DMS153 (cell line): Measurements from ENCODE around the gene PMEL.
A peak's percentile ranks its signal among the peaks of the same experiment; 100 is the strongest.
"Not testable (repeated sequence)": the region's sequence is repeated elsewhere in the genome, so short reads cannot be mapped to it uniquely, and the experiment has no call there.

Experiments
- DNase-seq: peaks from one replicate; lab custom pipeline; 2025; lab: John Stamatoyannopoulos, UW

The PMEL gene

GRCh38 chr12:55983232-55983842, 17.5 kb upstream of the PMEL start:
- DNase-seq = no peak

GRCh38 chr12:55982319-55982936, 16.6 kb upstream of the PMEL start:
- no peak for DNase-seq

GRCh38 chr12:55981882-55982281, 16.0 kb upstream of the PMEL start:
- DNase-seq = not testable (repeated sequence)

- DNase-seq = no peak
Measured at GRCh38 chr12:55979069-55979468, 13.2 kb upstream of the PMEL start.

GRCh38 chr12:55978393-55978792, 12.6 kb upstream of the PMEL start:
- no peak for DNase-seq

GRCh38 chr12:55974308-55974730, 8.5 kb upstream of the PMEL start:
- DNase-seq = peak; percentile 2

GRCh38 chr12:55973599-55974307, 7.9 kb upstream of the PMEL start, which contains the start of gene RAB5B:
Gene RAB5B (plus strand): TSS chr12:55974078. CDS start chr12:55986961, 12,883 bp downstream.
- DNase-seq = peak; percentile 100

- no peak for DNase-seq
Measured at GRCh38 chr12:55972911-55973598, 7.2 kb upstream of the PMEL start.

GRCh38 chr12:55972456-55972855, 6.6 kb upstream of the PMEL start:
- DNase-seq = no peak

- no peak for DNase-seq
Measured at GRCh38 chr12:55972042-55972441, 6.2 kb upstream of the PMEL start.

GRCh38 chr12:55970775-55971174, 4.9 kb upstream of the PMEL start:
- no peak for DNase-seq

GRCh38 chr12:55969356-55969755, 3.5 kb upstream of the PMEL start:
- DNase-seq = no peak

- DNase-seq = peak; percentile 54
Measured at GRCh38 chr12:55966408-55967281, 803 bp upstream of the PMEL start, which contains the start of gene CDK2. Gene CDK2 (plus strand): TSS chr12:55966830. CDS start chr12:55967009, 179 bp downstream.

- no peak for DNase-seq
Measured at GRCh38 chr12:55965240-55965639, 602 bp downstream of the PMEL start.

- DNase-seq = no peak
Measured at GRCh38 chr12:55963760-55964159, 2.1 kb downstream of the PMEL start.

- DNase-seq = no peak
Measured at GRCh38 chr12:55957106-55957859, 8.6 kb downstream of the PMEL start.

- no peak for DNase-seq
Measured at GRCh38 chr12:55955800-55956508, 9.9 kb downstream of the PMEL start.

- DNase-seq = no peak
Measured at GRCh38 chr12:55955344-55955743, 10.5 kb downstream of the PMEL start.

GRCh38 chr12:55946553-55946952, 19.3 kb downstream of the PMEL start:
- DNase-seq = no peak

GRCh38 chr12:55942577-55943136, 23.2 kb downstream of the PMEL start:
- DNase-seq = no peak
